Measurements from ENCODE around the gene ARL8B. TPM values are rescaled to one million over a fixed set of nuclear protein-coding genes. Genes with fewer than 3 reads are reported as not detected.

ARL8B gene
- total and polyA plus RNA-seq, 10 of the 15 experiments (the other 5 are each of a cell fraction or from before 2014, with no cell fraction given) = 22.0 to 80.6 (median 43.7) TPM

GRCh38 chr3:5184499-5184898 is 62.4 kb downstream of the ARL8B start:
- Histone ChIP-seq H3K27me3 (replicated peaks in 1 of 2; ENCODE audit: control insufficient read depth in 2 of 2, insufficient read depth in 2 of 2, low read length in 1 of 2) (no peaks in the 10 kb centered on the region), H4K20me1 (ENCODE audit: control insufficient read depth, insufficient read depth) (no peaks in the 10 kb centered on the region), H3K9me3 (replicated peaks; ENCODE audit: control insufficient read depth, insufficient read depth, low read length) (no peaks in the 10 kb centered on the region), H3K79me2 (ENCODE audit: control insufficient read depth, insufficient read depth, low read length) (peaks cover 40% of the 10 kb centered on the region), H2AFZ (ENCODE audit: control insufficient read depth, low read depth, low read length) (no peak overlapping the region), H3K4me2 (ENCODE audit: control insufficient read depth, insufficient read depth) (peak overlapping the region; percentile 81; the same call in 1 of the 2 replicates), H3K36me3 (ENCODE audit: control insufficient read depth in 2 of 2, insufficient read depth in 2 of 2, low read length in 1 of 2) (no peaks in the 10 kb centered on the region), H3K4me1 (ENCODE audit: control insufficient read depth, insufficient read depth, low read length) (peaks cover 42% of the 10 kb centered on the region), H3K27ac (ENCODE audit: control insufficient read depth, insufficient read depth) (peak overlapping the region; percentile 27), H3K9ac (ENCODE audit: control insufficient read depth, insufficient read depth, low read length) (no peak overlapping the region), H3K4me3 (no peak overlapping the region)
- ChIA-PET SMC1A (ENCODE audit: uncharacterized antibody, unreplicated experiment) (interaction anchor here (0.6 to 20.1 kb wide), 8 partner anchors 11 to 133 kb away, joined by 3 to 284 read pairs (median 18); partner anchors contain the start of gene ARL8B), RAD21 (ENCODE audit: unreplicated experiment) (interaction anchor here (0.7 to 4.5 kb wide), 7 partner anchors 12 to 473 kb away, joined by 3 to 45 read pairs (median 4); no protein-coding TSS in a partner anchor), POLR2A (interaction anchor here (0.8 to 5.5 kb wide), 6 partner anchors 7 to 23 kb away, joined by 3 to 36 read pairs (median 10); no protein-coding TSS in a partner anchor), CTCF (interaction anchor here (0.9 to 18.8 kb wide), 5 partner anchors 11 to 114 kb away, joined by 3 to 163 read pairs (median 9); no protein-coding TSS in a partner anchor)
- DNase-seq (ENCODE audit: low read depth, low spot score) = no peak
- no peak for FAIRE-seq
- no peak for ATAC-seq
- in situ Hi-C loops (cut with MboI) = no loop called here
- TF ChIP-seq STAT1 (conservative IDR thresholded peaks at IDR 0.05) (no peak), NRF1 (conservative IDR thresholded peaks at IDR 0.05; ENCODE audit: low read depth, low read length) (no peak), SMAD5 (IDR thresholded peaks at IDR 0.05; ENCODE audit: low read depth) (no peak), SMC3 (IDR thresholded peaks at IDR 0.05; ENCODE audit: borderline replicate concordance, low read length) (no peak), BCL11A (IDR thresholded peaks at IDR 0.05; ENCODE audit: low read depth, low read length) (no peak), NFYA (IDR thresholded peaks at IDR 0.05; ENCODE audit: borderline replicate concordance, low read depth, low read length) (no peak), RELA (IDR thresholded peaks at IDR 0.05; ENCODE audit: borderline replicate concordance, partially characterized antibody) (no peak), IRF4 (IDR thresholded peaks at IDR 0.05; ENCODE audit: low read depth, low read length) (no peak), EED (IDR thresholded peaks at IDR 0.05; ENCODE audit: low read depth) (no peak)
- BruUV-seq (replicated peaks) = no TSS peak
- 81% methylated on average over 6 of the region's 6 CpGs for WGBS (ENCODE audit: insufficient coverage, insufficient replicate concordance, low lambda C conversion rate, missing lambda C conversion rate)
- intact Hi-C loops (cut with micrococcal nuclease; ENCODE audit: unreplicated experiment) = no loop called here

All from GM12878 (cell line).